Measurements from ENCODE around the gene WRAP53. TPM values are rescaled to one million over a fixed set of nuclear protein-coding genes. Genes with fewer than 3 reads are reported as not detected.

The WRAP53 gene
- total RNA-seq, 1 donor from 2014 or later: 8.3 TPM

DNA sequence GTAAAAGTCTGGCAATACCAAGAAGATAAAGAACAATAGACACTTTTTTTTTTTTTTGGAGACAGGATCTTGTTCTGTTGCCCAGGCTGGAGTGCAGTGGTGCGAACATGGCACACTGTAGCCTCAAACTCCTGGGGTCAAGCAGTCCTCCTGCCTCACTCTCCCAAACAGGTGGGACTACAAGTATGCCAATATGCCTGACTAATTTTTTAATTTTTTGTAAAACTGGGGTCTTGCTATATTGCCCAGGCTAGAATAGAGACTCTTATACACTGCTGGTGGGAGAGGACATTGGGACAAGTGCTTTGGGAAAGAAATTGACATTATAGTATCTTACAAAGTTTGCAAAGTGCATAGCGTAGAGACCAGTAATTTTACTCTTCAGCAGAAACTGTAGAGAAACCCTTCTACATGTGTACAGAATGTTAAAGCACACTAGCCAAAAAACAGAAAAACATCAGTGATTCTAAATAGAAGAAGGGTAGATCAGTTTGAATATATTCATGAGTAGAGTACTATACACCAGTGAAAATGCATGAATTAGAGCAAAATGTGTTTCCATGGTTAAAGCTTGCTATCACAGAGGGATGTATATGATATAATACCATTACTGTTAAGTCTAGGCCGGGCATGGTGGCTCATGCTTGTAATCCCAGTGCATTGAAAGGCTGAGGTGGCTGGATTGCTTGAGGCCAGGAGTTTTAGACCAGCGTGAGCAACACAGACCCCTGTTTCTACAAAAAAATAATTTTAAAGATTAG lies 9.7 kb downstream of the WRAP53 start:
- ATAC-seq: no peak
- peaks cover 4% of the 10 kb centered on the region for H3K27me3 ChIP-seq (ENCODE audit: low read depth)
- no peaks in the 10 kb centered on the region for H3K9me3 ChIP-seq
- intact Hi-C loops (cut with DNase I): no loop called here
- DNase-seq: no peak
- H3K36me3 ChIP-seq: peaks cover 27% of the 10 kb centered on the region
- TF ChIP-seq, protein P1, sequence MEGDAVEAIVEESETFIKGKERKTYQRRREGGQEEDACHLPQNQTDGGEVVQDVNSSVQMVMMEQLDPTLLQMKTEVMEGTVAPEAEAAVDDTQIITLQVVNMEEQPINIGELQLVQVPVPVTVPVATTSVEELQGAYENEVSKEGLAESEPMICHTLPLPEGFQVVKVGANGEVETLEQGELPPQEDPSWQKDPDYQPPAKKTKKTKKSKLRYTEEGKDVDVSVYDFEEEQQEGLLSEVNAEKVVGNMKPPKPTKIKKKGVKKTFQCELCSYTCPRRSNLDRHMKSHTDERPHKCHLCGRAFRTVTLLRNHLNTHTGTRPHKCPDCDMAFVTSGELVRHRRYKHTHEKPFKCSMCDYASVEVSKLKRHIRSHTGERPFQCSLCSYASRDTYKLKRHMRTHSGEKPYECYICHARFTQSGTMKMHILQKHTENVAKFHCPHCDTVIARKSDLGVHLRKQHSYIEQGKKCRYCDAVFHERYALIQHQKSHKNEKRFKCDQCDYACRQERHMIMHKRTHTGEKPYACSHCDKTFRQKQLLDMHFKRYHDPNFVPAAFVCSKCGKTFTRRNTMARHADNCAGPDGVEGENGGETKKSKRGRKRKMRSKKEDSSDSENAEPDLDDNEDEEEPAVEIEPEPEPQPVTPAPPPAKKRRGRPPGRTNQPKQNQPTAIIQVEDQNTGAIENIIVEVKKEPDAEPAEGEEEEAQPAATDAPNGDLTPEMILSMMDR (IDR thresholded peaks at IDR 0.05): no peak
- no peak overlapping the region for H3K27ac ChIP-seq
- H3K4me3 ChIP-seq: no peak overlapping the region
- H3K4me1 ChIP-seq: no peaks in the 10 kb centered on the region

DNA sequence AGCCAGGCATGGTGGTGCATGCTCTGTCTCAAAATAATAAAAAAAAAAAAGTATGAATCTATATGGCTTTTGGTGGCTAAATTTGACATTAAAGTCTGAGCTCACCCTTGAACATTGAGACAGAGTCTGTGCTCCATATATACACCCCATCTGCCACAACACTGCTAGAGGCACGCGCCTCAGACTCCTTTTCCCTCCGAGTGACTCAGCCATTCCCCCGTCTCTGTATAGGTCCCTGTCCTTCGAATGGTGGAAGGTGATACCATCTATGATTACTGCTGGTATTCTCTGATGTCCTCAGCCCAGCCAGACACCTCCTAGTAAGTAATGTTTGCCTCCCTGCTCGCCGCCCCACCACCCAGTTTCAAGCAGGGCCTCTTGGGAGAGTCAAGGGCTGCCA lies 12.2 kb downstream of the WRAP53 start:
- intact Hi-C loops (cut with DNase I): no loop called here
- no peak for ATAC-seq
- H3K4me3 ChIP-seq: no peak overlapping the region

DNA sequence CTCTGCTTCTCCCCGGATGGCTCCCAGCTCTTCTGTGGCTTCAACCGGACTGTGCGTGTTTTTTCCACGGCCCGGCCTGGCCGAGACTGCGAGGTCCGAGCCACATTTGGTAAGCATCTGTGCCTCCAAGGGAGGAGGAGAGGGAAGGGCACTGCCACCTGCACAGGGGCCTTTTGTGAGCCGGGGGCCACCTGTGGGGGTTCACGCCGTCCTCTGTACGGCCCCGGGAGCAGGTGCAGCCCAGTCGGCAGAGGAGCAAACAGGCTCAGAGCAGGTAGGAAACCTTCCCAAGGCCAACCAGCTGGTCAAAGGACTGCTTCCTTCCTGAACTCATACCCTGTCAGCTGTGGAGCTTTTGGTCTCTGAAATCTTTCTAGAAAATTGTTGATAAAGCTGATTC lies 13.4 kb downstream of the WRAP53 start:
- Histone ChIP-seq H3K9me3 (no peaks in the 10 kb centered on the region), H3K27ac (no peak overlapping the region), H3K4me3 (no peak overlapping the region), H3K36me3 (peaks cover 21% of the 10 kb centered on the region), H3K4me1 (peaks cover 12% of the 10 kb centered on the region), H3K27me3 (ENCODE audit: low read depth) (peaks cover 35% of the 10 kb centered on the region)
- TF ChIP-seq, protein P1 (IDR thresholded peaks at IDR 0.05): no peak
- no peak for ATAC-seq
- intact Hi-C loops (cut with DNase I): no loop called here
- no peak for DNase-seq

More for the DNA sequence above, 12.2 kb downstream of the WRAP53 start:
- TF ChIP-seq, protein P1 (IDR thresholded peaks at IDR 0.05): no peak
- Histone ChIP-seq H3K4me1 (peaks cover 12% of the 10 kb centered on the region), H3K27me3 (ENCODE audit: low read depth) (peaks cover 24% of the 10 kb centered on the region), H3K27ac (no peak overlapping the region), H3K36me3 (peaks cover 24% of the 10 kb centered on the region), H3K9me3 (no peaks in the 10 kb centered on the region)
- DNase-seq: no peak

DNA sequence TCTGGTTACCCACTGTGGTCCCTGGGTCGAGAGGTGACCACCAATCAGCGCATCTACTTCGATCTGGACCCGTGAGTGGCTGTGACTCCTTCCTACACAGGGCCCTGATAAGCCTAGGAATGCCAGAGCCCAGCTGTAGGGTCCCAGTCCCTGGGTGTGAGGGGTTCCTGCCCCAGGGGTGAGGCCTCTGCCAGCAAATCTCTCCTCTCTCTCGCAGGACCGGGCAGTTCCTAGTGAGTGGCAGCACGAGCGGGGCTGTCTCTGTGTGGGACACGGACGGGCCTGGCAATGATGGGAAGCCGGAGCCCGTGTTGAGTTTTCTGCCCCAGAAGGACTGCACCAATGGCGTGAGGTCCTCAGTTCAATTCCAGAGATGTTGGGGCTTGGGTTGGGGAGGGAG lies 14.5 kb downstream of the WRAP53 start:
- no peak overlapping the region for H3K4me3 ChIP-seq
- peaks cover 12% of the 10 kb centered on the region for H3K4me1 ChIP-seq
- intact Hi-C loops (cut with DNase I): no loop called here
- no peaks in the 10 kb centered on the region for H3K9me3 ChIP-seq
- peaks cover 46% of the 10 kb centered on the region for H3K27me3 ChIP-seq (ENCODE audit: low read depth)
- ATAC-seq (no peak), DNase-seq (no peak)
- H3K36me3 ChIP-seq: peaks cover 21% of the 10 kb centered on the region
- TF ChIP-seq, protein P1 (IDR thresholded peaks at IDR 0.05): no peak
- H3K27ac ChIP-seq: no peak overlapping the region

DNA sequence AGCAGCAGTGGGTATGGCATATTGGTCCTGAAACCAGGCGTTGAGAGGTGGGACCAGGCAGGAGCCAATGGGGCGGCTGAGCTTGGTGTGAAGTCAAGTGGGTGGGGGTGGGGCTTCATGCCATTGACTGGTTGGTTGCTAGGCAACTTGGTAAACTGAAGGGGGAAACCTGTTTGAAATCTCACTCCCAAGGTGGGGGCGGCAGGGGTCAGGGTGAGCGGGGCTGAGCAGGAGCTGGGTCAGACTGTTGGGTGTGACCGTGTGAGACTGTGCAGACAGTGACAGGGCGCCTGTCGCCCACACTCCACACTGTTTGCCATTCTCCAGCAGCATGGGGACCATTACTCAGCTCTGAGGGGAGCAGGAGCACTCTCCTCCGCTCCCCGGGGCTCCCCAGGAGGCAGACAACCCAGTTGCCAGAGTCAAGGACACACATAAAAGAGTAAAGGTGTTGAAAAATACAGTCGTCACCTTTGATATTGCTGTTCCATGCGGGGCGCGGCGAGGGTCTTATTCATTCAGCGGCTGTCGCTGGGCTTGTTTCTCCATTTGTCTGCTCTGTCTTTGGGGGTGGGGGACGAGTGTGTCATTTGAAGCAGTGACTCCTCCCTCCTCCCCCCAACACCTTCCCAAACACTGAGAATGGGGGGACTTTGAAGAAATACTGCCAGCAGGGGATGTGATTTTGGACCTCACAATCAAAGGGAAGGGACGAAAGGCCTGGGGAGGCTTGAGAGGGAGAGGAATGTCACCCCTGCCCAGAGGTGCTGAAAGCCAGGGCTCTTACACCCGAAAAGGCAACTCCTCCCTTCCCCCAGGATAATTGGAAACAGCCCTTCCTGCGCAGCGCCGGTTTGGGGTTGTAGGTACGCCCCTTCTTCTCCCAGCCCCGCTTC lies 15.6 kb downstream of the WRAP53 start:
- DNase-seq: peak; percentile 53
- H3K27me3 ChIP-seq (ENCODE audit: low read depth): peaks cover 53% of the 10 kb centered on the region
- peaks cover 21% of the 10 kb centered on the region for H3K36me3 ChIP-seq

More for the DNA sequence above, 15.6 kb downstream of the WRAP53 start:
- H3K9me3 ChIP-seq: no peaks in the 10 kb centered on the region
- intact Hi-C loops (cut with DNase I): no loop called here
- peaks cover 12% of the 10 kb centered on the region for H3K4me1 ChIP-seq
- H3K27ac ChIP-seq: no peak overlapping the region
- peak; percentile 52 to 61 for ATAC-seq
- H3K4me3 ChIP-seq: no peak overlapping the region
- TF ChIP-seq, protein P1 (IDR thresholded peaks at IDR 0.05): no peak
